HL-60/S4 treated with retinoic acid at 250 ng/mL for 4 days and 3 days (cell line): ENCODE data around the gene TAAR6.
"Not testable (repeated sequence)": the region's sequence is repeated elsewhere in the genome, so short reads cannot be mapped to it uniquely, and the experiment has no call there.

Source experiments
- in situ Hi-C: fragments of 300-500 bp; cut with MboI; formaldehyde crosslinking; loops from 2 replicates; pipeline ENCODE4 v1.7.0; 2022; ENCODE audit warnings: low sequenced_read_pairs

The TAAR6 gene

DNA sequence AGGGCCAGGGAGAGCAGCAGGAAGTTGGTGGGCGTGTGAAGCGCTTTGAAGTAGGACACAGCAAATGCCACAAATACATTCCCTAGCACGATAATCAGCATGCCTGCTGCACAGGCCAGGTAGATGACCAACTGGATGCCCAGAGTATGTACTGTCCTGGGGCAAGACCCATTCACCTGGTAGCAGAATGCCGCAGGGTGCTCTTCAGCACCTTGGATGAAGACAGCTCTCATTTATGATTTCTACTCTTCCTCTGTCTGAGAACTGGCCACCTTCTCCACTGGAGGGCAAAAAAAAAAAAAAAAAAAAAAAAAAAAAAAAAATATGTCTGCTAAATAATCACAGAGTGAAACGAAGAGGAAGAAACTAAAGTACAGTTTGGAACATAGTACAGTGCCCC lies 19.3 kb downstream of the TAAR6 start, which contains the start of gene TAAR5:
Gene TAAR5, minus strand, starts transcription at position 288 of the 400 bp plus-strand sequence. Its CDS starts 55 bp downstream, at position 233.
- in situ Hi-C loops, result no loop called here

DNA sequence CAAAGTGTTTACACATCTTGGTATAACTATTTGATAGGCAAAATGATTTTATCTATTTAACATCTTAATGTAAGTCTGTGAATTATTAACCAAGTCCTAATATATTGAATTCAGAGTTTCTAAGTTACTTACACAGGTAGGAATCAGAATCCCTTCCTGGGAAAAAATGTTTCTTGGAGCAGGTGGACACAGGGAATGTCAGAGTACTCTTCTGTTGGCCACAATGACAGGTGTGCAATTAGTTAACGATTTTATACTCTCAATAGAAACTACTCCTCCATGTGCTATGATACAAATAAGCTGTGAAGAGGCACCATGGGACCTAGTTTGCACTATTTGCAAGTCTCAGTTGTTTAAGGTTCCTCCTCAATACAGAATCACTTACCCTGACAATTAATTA lies 20.2 kb downstream of the TAAR6 start:
- in situ Hi-C loops, result no loop called here

DNA sequence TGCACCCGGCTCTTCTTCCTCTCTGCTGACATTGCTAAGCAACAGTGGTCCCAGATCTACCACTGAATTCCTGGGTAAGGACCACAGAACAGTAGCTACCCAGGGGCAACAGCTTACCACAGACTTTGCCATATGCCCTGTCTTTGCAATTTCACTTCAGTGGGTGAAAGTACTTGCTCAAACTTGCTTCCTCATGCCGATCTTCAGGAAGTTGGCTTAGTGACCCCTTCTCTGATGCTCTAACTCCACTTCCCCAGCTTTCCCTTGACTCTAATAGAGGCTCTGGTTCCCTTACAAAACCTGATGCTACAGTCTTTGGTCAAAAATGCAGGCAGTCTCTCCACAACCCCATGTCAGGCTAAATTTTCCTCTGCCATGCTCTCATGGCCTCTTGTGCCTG lies 22.7 kb downstream of the TAAR6 start:
- in situ Hi-C loops, result no loop called here

DNA sequence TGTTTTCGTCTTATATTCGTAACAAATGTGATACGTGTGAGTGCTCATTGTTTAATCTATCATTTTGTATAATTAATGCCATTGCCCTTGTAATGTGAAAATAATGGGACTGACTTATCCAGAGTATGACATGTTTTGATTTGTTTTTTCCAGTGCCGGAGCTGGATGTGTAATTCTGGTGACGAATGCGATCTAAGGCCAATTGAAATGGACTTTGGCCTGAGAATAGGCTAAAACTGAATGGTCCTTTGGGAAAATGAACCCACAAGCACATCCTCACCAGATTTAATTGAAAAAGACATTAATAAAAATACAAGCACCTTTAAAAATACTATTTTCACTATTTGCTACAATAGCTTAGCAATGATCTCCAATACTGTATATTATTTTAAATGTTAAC lies 26.1 kb downstream of the TAAR6 start:
- in situ Hi-C loops, result no loop called here

DNA sequence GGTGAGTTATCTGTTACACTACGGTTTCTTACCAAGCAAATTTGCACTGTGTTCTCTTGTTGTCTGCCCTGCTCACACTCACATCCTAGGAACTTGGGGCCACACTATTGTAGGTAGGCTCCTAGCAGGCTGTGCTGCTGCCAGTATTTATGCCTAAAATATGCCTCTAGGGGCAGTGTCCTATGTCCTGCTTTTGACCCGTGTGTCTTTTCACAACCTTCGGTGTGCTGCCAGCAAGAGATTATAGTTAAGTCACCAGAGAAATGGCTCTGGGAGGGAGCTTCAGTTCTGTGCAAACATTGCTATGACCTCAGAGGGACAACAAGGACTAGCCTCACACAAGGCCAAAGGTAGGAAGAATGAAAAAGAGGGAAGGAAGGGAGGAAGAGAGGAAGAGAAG lies 28.4 kb downstream of the TAAR6 start:
- in situ Hi-C loops, result no loop called here

DNA sequence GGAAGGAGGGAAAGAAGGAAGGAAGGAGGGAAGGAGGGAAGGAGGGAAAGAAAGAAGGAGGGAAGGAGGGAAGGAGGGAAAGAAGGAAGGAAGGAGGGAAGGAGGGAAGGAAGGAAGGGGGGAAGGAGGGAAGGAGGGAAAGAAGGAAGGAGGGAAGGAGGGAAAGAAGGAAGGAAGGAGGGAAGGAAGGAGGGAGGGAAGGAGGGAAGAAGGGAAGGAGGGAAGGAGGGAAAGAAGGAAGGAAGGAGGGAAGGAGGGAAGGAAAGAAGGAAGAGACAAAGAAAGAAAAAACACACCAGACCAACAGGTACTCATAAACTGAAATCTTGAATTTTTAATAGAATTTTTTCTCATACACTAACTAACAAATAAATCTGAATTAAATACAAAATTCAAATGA lies 30.8 kb downstream of the TAAR6 start:
- in situ Hi-C loops, result not testable (repeated sequence)

DNA sequence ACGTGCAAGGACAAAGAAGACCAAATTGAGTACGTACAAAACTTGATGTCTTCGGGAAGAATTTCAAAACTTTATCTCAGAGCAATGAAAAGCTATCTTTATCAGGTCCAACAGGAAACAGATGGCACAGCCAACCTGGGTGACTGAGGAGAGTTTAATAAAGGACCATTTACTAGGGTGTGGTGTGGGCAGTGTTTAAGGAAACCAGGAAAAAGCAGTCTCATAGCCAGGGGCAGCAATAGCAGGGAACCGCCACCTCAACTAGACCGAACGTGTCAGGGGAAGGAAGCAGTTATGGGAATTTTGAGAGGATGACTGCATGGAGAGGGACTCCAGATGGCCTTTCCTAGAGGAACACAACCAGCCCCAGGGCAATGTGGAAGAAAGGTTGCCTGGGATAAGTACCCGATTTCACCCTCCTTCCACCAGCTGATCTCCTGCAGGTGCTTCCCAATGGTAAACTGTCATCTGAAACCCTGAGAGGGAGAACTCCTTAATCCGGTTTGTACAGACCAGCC lies 34.6 kb downstream of the TAAR6 start:
- in situ Hi-C loops, result no loop called here

DNA sequence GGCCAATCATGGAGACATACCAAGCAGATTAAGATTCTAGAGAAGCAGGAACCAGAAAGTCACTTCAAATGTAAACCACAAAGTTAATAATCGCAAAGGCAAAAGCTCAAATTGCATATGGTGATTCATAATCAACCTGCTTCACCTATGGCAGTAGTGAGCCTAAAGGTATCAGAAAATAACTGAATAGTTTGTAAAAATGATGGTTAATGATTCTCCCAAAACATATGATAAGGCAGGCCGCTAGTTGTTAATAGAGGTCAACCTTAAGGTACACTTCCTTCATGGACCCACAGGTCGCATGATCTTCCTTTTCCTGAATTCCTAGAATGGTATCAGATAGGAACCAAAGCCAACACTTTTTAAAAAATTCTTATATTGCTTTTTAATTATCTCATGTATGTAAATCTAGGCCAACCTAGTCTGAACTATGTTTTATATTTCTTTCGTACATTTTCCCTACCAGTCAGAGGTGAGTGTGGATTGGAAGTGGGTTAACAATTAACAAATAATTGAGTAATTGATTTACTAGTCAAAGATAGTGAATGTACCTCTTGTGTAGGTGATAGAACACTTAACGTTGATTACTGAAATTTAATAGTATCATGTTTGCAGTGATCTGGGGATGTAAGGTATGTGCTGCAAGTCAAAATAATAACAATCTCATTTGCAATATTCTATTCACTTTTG lies 37.6 kb downstream of the TAAR6 start:
- in situ Hi-C loops, result no loop called here

DNA sequence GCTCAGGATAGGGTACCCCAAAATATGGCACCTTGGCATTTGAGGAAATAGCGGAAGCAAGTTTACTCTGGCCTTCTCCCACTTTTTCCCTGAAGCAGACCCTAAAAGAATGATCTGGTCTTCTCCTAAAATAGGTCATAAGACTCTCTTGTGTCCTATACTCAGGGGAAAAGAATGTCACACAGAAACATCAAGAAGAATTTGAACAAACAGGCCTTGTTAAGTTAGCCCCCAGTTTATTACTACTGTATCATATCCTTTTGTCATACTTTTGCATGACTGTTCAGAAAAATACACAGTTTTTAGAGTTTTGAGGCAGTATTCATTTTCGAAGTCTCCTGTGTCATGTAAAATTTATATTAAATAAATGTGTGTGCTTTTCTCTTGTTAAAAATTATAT lies 41.5 kb downstream of the TAAR6 start:
- in situ Hi-C loops, result no loop called here

DNA sequence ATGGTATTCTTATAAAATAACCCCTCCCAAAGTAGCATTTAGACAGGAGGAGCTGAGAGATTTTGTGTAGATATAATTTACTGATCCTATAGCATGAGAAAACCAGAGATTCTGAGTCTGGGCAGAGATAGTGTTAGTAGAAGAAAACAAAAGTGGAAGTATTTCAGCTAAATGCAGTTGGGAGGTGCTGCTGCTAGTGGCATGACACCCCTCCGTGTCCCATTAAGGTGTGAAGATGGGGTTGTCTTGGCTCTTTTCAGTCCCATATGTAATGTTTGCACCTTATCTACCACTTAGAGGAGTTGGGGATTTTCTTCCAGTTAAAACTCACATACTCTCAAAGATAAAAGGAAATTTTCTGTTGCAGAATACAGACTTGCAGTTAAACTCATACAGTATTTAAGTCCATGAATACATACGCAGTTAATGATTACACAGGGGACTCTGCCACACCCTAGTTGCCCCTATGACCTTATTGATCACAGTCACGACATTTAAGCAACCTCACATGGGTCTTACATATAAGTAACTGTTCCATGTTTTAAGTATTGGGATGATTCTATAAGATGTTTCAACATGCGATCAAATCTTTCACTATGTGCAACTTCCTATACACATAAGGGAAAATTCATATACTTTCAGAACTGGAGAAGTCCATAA lies 42.5 kb downstream of the TAAR6 start:
- in situ Hi-C loops, result no loop called here

DNA sequence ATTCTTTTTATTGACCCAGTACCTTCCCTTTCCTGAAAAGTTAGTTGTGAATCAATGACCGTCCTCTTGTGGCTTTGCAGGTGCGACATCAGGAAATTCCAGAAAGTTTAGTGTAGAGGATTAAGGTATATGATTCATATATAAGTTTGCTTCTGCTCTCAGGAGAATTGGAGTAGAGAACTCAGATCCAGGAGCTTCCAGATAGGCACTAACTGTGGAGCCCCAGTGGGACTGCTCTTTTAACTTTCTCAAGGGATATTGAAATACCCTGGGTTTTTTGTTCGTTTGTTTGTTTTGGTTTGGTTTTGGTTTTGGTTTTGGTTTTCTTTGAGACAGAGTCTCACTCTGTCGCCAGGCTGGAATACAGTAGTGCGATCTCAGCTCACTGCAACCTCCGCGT lies 44.4 kb downstream of the TAAR6 start:
- in situ Hi-C loops, result no loop called here

DNA sequence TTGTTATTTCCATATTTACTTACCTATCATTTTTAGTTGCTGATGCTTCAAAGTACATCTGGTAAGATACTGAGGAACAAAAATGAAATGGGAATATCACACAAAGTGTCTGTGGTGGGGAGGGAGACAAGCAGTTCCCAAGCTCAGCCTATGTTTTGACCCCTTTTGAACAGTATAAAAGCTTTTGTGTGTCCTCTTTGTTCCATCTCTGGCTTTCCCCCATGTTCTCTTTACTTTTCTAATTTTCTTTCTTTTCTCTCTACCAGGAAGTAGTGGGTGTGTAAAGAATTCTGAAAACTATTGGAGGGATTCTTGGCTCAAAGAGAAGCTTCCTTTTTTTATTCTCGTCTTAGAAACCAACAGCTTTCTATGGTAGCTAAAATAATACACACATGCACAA lies 46.6 kb downstream of the TAAR6 start:
- in situ Hi-C loops, result no loop called here
